ENCODE results near the gene LRRTM4.

DNA sequence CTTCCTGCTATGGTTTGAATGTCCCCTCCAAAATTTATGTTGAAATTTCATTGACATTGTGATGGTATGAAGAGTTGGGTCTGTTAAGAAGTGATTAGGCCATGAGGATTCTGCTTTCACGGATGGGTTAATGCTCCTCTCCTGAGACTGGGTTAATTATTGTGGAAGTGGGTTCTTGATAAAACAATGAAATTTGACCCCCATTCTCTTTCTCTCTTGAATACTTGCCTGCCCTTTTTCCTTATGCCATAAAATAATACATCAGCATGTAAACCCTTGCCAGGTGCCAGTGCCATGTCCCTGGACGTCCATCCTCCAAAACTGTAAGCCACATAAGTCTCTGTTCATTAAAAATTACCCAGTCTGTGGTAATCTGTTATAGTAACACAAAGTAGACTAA, 352.8 kb downstream of the LRRTM4 start:
- TF ChIP-seq, protein P1, sequence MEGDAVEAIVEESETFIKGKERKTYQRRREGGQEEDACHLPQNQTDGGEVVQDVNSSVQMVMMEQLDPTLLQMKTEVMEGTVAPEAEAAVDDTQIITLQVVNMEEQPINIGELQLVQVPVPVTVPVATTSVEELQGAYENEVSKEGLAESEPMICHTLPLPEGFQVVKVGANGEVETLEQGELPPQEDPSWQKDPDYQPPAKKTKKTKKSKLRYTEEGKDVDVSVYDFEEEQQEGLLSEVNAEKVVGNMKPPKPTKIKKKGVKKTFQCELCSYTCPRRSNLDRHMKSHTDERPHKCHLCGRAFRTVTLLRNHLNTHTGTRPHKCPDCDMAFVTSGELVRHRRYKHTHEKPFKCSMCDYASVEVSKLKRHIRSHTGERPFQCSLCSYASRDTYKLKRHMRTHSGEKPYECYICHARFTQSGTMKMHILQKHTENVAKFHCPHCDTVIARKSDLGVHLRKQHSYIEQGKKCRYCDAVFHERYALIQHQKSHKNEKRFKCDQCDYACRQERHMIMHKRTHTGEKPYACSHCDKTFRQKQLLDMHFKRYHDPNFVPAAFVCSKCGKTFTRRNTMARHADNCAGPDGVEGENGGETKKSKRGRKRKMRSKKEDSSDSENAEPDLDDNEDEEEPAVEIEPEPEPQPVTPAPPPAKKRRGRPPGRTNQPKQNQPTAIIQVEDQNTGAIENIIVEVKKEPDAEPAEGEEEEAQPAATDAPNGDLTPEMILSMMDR (conservative IDR thresholded peaks at IDR 0.05; ENCODE audit: low read depth, low read length), result no peak
- no peak for TF ChIP-seq EZH2 (IDR thresholded peaks at IDR 0.05; ENCODE audit: borderline replicate concordance, low read depth, low read length, poor library complexity, severe bottlenecking)

Measured in A673 (cell line).